ENCODE data around the gene PLPPR5. TPM values are rescaled to one million over a fixed set of nuclear protein-coding genes. Genes with fewer than 3 reads are reported as not detected.

PLPPR5 gene
- total and polyA plus RNA-seq, 2 donors (not counting 1 experiment from before 2014, with no cell fraction given), result under 0.01 to 0.25 TPM

GRCh38 chr1:98924977-98925376, 79.7 kb downstream of the PLPPR5 start:
- H3K9me3 ChIP-seq (ENCODE audit: control insufficient read depth, insufficient read depth, low read depth, low read length), result no peaks in the 10 kb centered on the region
- DNase-seq (ENCODE audit: low read depth in 2 of 2), result no peak
- no peaks in the 10 kb centered on the region for H3K27me3 ChIP-seq (ENCODE audit: control insufficient read depth, insufficient read depth, low read length)
- H3K4me2 ChIP-seq (ENCODE audit: extremely low read depth, insufficient read depth, low read length), result no peak overlapping the region
- no peak overlapping the region for H3K4me3 ChIP-seq (replicated peaks in 1 of 4; ENCODE audit: control extremely low read depth in 1 of 4, insufficient read depth in 1 of 4, low read depth in 3 of 4, low read length in 4 of 4)
- peaks cover 2% of the 10 kb centered on the region for H3K4me1 ChIP-seq (ENCODE audit: control insufficient read depth, extremely low read depth, insufficient read depth, low read length)
- H3K36me3 ChIP-seq (ENCODE audit: control insufficient read depth, insufficient read depth, low read length), result no peaks in the 10 kb centered on the region
- no peak for TF ChIP-seq CTCF (conservative IDR thresholded peaks at IDR 0.05 in 1 of 2, IDR thresholded peaks at IDR 0.05 in 1 of 2; ENCODE audit: low read depth in 1 of 2, low read length in 2 of 2)
- TF ChIP-seq EZH2 (IDR thresholded peaks at IDR 0.05; ENCODE audit: low read length, missing control alignments), result no peak
- H3K9ac ChIP-seq (ENCODE audit: insufficient read depth, low read length), result no peak overlapping the region
- no peaks in the 10 kb centered on the region for H4K20me1 ChIP-seq (ENCODE audit: control insufficient read depth, extremely low read depth, insufficient read depth, low read length)
- no peaks in the 10 kb centered on the region for H3K79me2 ChIP-seq (ENCODE audit: control insufficient read depth, insufficient read depth, low read length)
- H3K27ac ChIP-seq (ENCODE audit: insufficient read depth, low read length), result no peak overlapping the region
- no peak overlapping the region for H2AFZ ChIP-seq (ENCODE audit: low read length)

- no peak overlapping the region for H3K4me2 ChIP-seq (ENCODE audit: extremely low read depth, insufficient read depth, low read length)
- peaks cover 2% of the 10 kb centered on the region for H3K4me1 ChIP-seq (ENCODE audit: control insufficient read depth, extremely low read depth, insufficient read depth, low read length)
- H3K27me3 ChIP-seq (ENCODE audit: control insufficient read depth, insufficient read depth, low read length), result no peaks in the 10 kb centered on the region
- no peak for TF ChIP-seq EZH2 (IDR thresholded peaks at IDR 0.05; ENCODE audit: low read length, missing control alignments)
- no peak for TF ChIP-seq CTCF (conservative IDR thresholded peaks at IDR 0.05 in 1 of 2, IDR thresholded peaks at IDR 0.05 in 1 of 2; ENCODE audit: low read depth in 1 of 2, low read length in 2 of 2)
- DNase-seq (ENCODE audit: low read depth in 2 of 2), result no peak
- no peaks in the 10 kb centered on the region for H3K36me3 ChIP-seq (ENCODE audit: control insufficient read depth, insufficient read depth, low read length)
- no peak overlapping the region for H3K27ac ChIP-seq (ENCODE audit: insufficient read depth, low read length)
- H3K9ac ChIP-seq (ENCODE audit: insufficient read depth, low read length), result no peak overlapping the region
- no peaks in the 10 kb centered on the region for H4K20me1 ChIP-seq (ENCODE audit: control insufficient read depth, extremely low read depth, insufficient read depth, low read length)
- no peaks in the 10 kb centered on the region for H3K79me2 ChIP-seq (ENCODE audit: control insufficient read depth, insufficient read depth, low read length)
- no peaks in the 10 kb centered on the region for H3K9me3 ChIP-seq (ENCODE audit: control insufficient read depth, insufficient read depth, low read depth, low read length)
- no peak overlapping the region for H3K4me3 ChIP-seq (replicated peaks in 1 of 4; ENCODE audit: control extremely low read depth in 1 of 4, insufficient read depth in 1 of 4, low read depth in 3 of 4, low read length in 4 of 4)
- no peak overlapping the region for H2AFZ ChIP-seq (ENCODE audit: low read length)
Observed at GRCh38 chr1:98923667-98924066, 81.0 kb downstream of the PLPPR5 start.

- TF ChIP-seq CTCF (conservative IDR thresholded peaks at IDR 0.05 in 1 of 2, IDR thresholded peaks at IDR 0.05 in 1 of 2; ENCODE audit: low read depth in 1 of 2, low read length in 2 of 2), result no peak
- no peak for TF ChIP-seq EZH2 (IDR thresholded peaks at IDR 0.05; ENCODE audit: low read length, missing control alignments)
- Histone ChIP-seq H2AFZ (ENCODE audit: low read length) (no peak overlapping the region), H4K20me1 (ENCODE audit: control insufficient read depth, extremely low read depth, insufficient read depth, low read length) (no peaks in the 10 kb centered on the region), H3K36me3 (ENCODE audit: control insufficient read depth, insufficient read depth, low read length) (no peaks in the 10 kb centered on the region), H3K4me2 (ENCODE audit: extremely low read depth, insufficient read depth, low read length) (no peak overlapping the region), H3K27ac (ENCODE audit: insufficient read depth, low read length) (no peak overlapping the region), H3K9ac (ENCODE audit: insufficient read depth, low read length) (no peak overlapping the region), H3K27me3 (ENCODE audit: control insufficient read depth, insufficient read depth, low read length) (no peaks in the 10 kb centered on the region), H3K79me2 (ENCODE audit: control insufficient read depth, insufficient read depth, low read length) (no peaks in the 10 kb centered on the region), H3K9me3 (ENCODE audit: control insufficient read depth, insufficient read depth, low read depth, low read length) (no peaks in the 10 kb centered on the region), H3K4me1 (ENCODE audit: control insufficient read depth, extremely low read depth, insufficient read depth, low read length) (peaks cover 2% of the 10 kb centered on the region), H3K4me3 (replicated peaks in 1 of 4; ENCODE audit: control extremely low read depth in 1 of 4, insufficient read depth in 1 of 4, low read depth in 3 of 4, low read length in 4 of 4) (no peak overlapping the region)
- no peak for DNase-seq (ENCODE audit: low read depth in 2 of 2)
Observed at GRCh38 chr1:98921817-98922216, 82.8 kb downstream of the PLPPR5 start.
